Lower leg skin (tissue), 3 donors: Measurements from ENCODE around the gene DNAJC16.

Experiments
- POLR2A ChIP-seq, 2 donors: fragments of 450-650 bp; IDR thresholded peaks; one replicate each; pipeline ENCODE4 v1.6.1; 2016 to 2017; ENCODE audit warnings: antibody characterized with exemption in 2 of 2, mild to moderate bottlenecking in 1 of 2, moderate library complexity in 1 of 2
- TF ChIP-seq, protein P1 (sequence below), 3 donors: fragments of 450-650 bp; IDR thresholded peaks; one replicate each; pipeline ENCODE4 v1.5.1; 2016; ENCODE audit warnings: antibody characterized with exemption in 3 of 3, mild to moderate bottlenecking in 3 of 3, moderate library complexity in 2 of 3

DNA sequence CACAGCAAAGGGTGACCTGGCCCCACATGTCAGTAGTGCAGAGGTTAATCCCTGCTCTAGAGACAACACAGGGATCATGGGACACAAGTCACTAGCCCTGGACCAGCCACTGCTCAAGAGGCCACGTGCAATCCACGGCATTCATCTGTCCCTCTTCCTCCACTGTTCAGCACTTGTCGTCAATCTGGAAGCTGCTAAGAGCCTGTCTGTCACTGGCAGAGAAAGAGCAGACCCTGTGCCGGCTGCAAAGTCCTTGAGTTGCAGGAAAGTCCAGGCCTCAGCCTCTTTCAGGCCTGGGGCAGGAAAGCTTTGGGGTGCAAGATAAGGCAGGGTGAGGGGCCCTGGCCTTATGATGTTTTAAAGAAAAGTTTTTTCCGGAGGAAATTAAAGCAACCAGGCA, 34.1 kb upstream of the DNAJC16 start:
- TF ChIP-seq, protein P1, sequence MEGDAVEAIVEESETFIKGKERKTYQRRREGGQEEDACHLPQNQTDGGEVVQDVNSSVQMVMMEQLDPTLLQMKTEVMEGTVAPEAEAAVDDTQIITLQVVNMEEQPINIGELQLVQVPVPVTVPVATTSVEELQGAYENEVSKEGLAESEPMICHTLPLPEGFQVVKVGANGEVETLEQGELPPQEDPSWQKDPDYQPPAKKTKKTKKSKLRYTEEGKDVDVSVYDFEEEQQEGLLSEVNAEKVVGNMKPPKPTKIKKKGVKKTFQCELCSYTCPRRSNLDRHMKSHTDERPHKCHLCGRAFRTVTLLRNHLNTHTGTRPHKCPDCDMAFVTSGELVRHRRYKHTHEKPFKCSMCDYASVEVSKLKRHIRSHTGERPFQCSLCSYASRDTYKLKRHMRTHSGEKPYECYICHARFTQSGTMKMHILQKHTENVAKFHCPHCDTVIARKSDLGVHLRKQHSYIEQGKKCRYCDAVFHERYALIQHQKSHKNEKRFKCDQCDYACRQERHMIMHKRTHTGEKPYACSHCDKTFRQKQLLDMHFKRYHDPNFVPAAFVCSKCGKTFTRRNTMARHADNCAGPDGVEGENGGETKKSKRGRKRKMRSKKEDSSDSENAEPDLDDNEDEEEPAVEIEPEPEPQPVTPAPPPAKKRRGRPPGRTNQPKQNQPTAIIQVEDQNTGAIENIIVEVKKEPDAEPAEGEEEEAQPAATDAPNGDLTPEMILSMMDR (IDR thresholded peaks at IDR 0.05): no peak
- no peak for TF ChIP-seq POLR2A (IDR thresholded peaks at IDR 0.05)
